ENCODE measurements around the gene GMPPB.

GMPPB gene

GRCh38 chr3:49712631-49713317 lies 11.0 kb downstream of the GMPPB start:
- no peak for TF ChIP-seq CTCF (IDR thresholded peaks at IDR 0.05; ENCODE audit: low read depth, low read length)
- no peak overlapping the region for H3K4me3 ChIP-seq (ENCODE audit: low read depth, low read length)

GRCh38 chr3:49712166-49712565 lies 11.6 kb downstream of the GMPPB start:
- no peak overlapping the region for H3K4me3 ChIP-seq (ENCODE audit: low read depth, low read length)
- TF ChIP-seq CTCF (IDR thresholded peaks at IDR 0.05; ENCODE audit: low read depth, low read length): no peak

GRCh38 chr3:49711489-49711888 lies 12.3 kb downstream of the GMPPB start:
- no peak overlapping the region for H3K4me3 ChIP-seq (ENCODE audit: low read depth, low read length)
- TF ChIP-seq CTCF (IDR thresholded peaks at IDR 0.05; ENCODE audit: low read depth, low read length): no peak

- no peak for TF ChIP-seq CTCF (IDR thresholded peaks at IDR 0.05; ENCODE audit: low read depth, low read length)
- no peak overlapping the region for H3K4me3 ChIP-seq (ENCODE audit: low read depth, low read length)
Observed at GRCh38 chr3:49709852-49710251, 13.9 kb downstream of the GMPPB start.

GRCh38 chr3:49707113-49707480 lies 16.7 kb downstream of the GMPPB start:
- TF ChIP-seq CTCF (IDR thresholded peaks at IDR 0.05; ENCODE audit: low read depth, low read length): no peak
- no peak overlapping the region for H3K4me3 ChIP-seq (ENCODE audit: low read depth, low read length)

GRCh38 chr3:49706456-49707112 lies 17.2 kb downstream of the GMPPB start:
- no peak for TF ChIP-seq CTCF (IDR thresholded peaks at IDR 0.05; ENCODE audit: low read depth, low read length)
- no peak overlapping the region for H3K4me3 ChIP-seq (ENCODE audit: low read depth, low read length)

- H3K4me3 ChIP-seq (ENCODE audit: low read depth, low read length): no peak overlapping the region
Observed at GRCh38 chr3:49705390-49705960, 18.3 kb downstream of the GMPPB start.

More at GRCh38 chr3:49705390-49705960, 18.3 kb downstream of the GMPPB start:
- TF ChIP-seq CTCF (IDR thresholded peaks at IDR 0.05; ENCODE audit: low read depth, low read length): no peak

All from WI38 (cell line).